Fibroblast of lung (primary cell): ENCODE data around the gene TBX3. TPM values are rescaled to one million over a fixed set of nuclear protein-coding genes. Genes with fewer than 3 reads are reported as not detected.

Source experiments
- DNase-seq, 2 donors: peaks; one replicate each; pipeline versions ENCODE4 v3.0.0 to v3.0.0-alpha.2; 2010; ENCODE audit warnings: low read depth in 2 of 2
- H2AFZ ChIP-seq: 2 replicates; pipeline ENCODE4 v1.5.1; 2012; ENCODE audit warnings: low read length, control low read depth, inconsistent platforms
- H3K27ac ChIP-seq: 2 replicates; pipeline ENCODE4 v1.5.1; 2011; ENCODE audit warnings: low read length, control low read depth; ENCODE audit not compliant: insufficient read depth
- H3K27me3 ChIP-seq: 2 replicates; pipeline ENCODE4 v1.5.1; 2011; ENCODE audit warnings: mild to moderate bottlenecking, low read length; ENCODE audit not compliant: control insufficient read depth, insufficient read depth
- H3K36me3 ChIP-seq: 2 replicates; pipeline ENCODE4 v1.5.1; 2011; ENCODE audit warnings: low read length; ENCODE audit not compliant: control insufficient read depth, insufficient read depth
- H3K4me1 ChIP-seq: 2 replicates; pipeline ENCODE4 v1.5.1; 2011; ENCODE audit warnings: low read length; ENCODE audit not compliant: control insufficient read depth, insufficient read depth; ENCODE audit errors: extremely low read depth
- H3K4me2 ChIP-seq: 2 replicates; pipeline ENCODE4 v1.5.1; 2011; ENCODE audit warnings: low read length, control low read depth; ENCODE audit not compliant: insufficient read depth; ENCODE audit errors: extremely low read depth
- H3K4me3 ChIP-seq, 4 experiments: fragments of 200-600 bp in 1 of 4; sonication (generic) in 1 of 4; replicated peaks in 1 of 4; 2 replicates each; pipeline ENCODE4 v1.5.1; 2011 to 2016; ENCODE audit warnings: low read length in 4 of 4, low read depth in 3 of 4, mild to moderate bottlenecking in 3 of 4, control low read depth in 2 of 4, inconsistent platforms in 1 of 4, mixed read lengths in 1 of 4; ENCODE audit not compliant: insufficient read depth in 1 of 4; ENCODE audit errors: control extremely low read depth in 1 of 4
- H3K79me2 ChIP-seq: 2 replicates; pipeline ENCODE4 v1.5.1; 2012; ENCODE audit warnings: mild to moderate bottlenecking, low read length, inconsistent platforms; ENCODE audit not compliant: control insufficient read depth, insufficient read depth
- H3K9ac ChIP-seq: 2 replicates; pipeline ENCODE4 v1.5.1; 2011; ENCODE audit warnings: mild to moderate bottlenecking, low read length, control low read depth; ENCODE audit not compliant: insufficient read depth
- H3K9me3 ChIP-seq: 2 replicates; pipeline ENCODE4 v1.5.1; 2012; ENCODE audit warnings: low read depth, low read length; ENCODE audit not compliant: control insufficient read depth, insufficient read depth
- H4K20me1 ChIP-seq: 2 replicates; pipeline ENCODE4 v1.5.1; 2011; ENCODE audit warnings: low read length; ENCODE audit not compliant: control insufficient read depth, insufficient read depth; ENCODE audit errors: extremely low read depth
- EZH2 ChIP-seq: IDR thresholded peaks from 2 replicates; pipeline ENCODE4 v1.5.1; 2012; ENCODE audit warnings: low read length, control low read depth, mild to moderate bottlenecking; ENCODE audit errors: missing control alignments
- polyA plus RNA-seq, 2 donors: library from polyadenylated mRNA; depleted of rRNA in 1 of 2; stranded (reverse) in 1 of 2; unstranded in 1 of 2; fragments of >200 nt; gene quantifications; 2 replicates each; pipeline ENCODE4 v1.2.1, GENCODE V29; 2011 to 2012; ENCODE audit warnings: missing spikeins in 1 of 2
- total RNA-seq: library from RNA; depleted of rRNA; stranded (reverse); fragments of >200 nt; gene quantifications from 2 replicates; pipeline ENCODE4 v1.2.1, GENCODE V29; 2014
- TF ChIP-seq, protein P1 (sequence below), 2 donors: IDR thresholded peaks in 1 of 2; conservative IDR thresholded peaks in 1 of 2; 1 replicate in 1 of 2; 2 replicates in 1 of 2; pipeline ENCODE4 v1.5.1; 2011 to 2012; ENCODE audit warnings: low read length in 2 of 2, control low read depth in 1 of 2, inconsistent platforms in 1 of 2, low read depth in 1 of 2, mild to moderate bottlenecking in 1 of 2

Gene TBX3
- total and polyA plus RNA-seq, 2 donors (not counting 1 experiment from before 2014, with no cell fraction given): 19.9 to 66.4 TPM

DNA sequence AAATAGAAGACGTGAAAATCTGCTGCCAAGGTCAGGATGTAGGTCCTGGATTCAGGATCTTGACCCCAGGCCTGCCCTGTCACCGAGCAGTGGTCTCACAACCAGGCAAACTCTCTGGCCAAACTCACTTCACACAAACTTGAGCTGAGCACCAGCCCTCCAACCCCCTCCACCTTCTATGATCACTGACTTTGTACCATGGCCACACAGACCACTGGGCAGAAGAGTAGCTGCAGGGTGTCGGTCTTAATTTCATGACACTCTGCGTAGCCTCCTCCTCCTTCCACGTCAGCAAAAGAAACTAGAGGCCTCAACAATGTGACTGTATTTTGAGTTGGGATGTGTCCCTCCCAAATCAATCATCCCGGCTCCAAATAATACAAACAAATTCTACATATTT, 7.2 kb upstream of the TBX3 start:
- Histone ChIP-seq H2AFZ (peak overlapping the region; percentile 28), H3K9me3 (no peaks in the 10 kb centered on the region), H3K27me3 (no peaks in the 10 kb centered on the region), H3K9ac (peak overlapping the region; percentile 75), H3K79me2 (peaks cover 11% of the 10 kb centered on the region), H3K4me3 (peak overlapping the region in 3 of 4 experiments; percentile 61 to 81 (median 71)), H4K20me1 (no peaks in the 10 kb centered on the region), H3K4me1 (peaks cover 18% of the 10 kb centered on the region), H3K4me2 (peak overlapping the region; percentile 93), H3K36me3 (no peaks in the 10 kb centered on the region), H3K27ac (peak overlapping the region; percentile 90)
- peak in 1 of 2 donors; percentile 54 for DNase-seq
- TF ChIP-seq, protein P1, sequence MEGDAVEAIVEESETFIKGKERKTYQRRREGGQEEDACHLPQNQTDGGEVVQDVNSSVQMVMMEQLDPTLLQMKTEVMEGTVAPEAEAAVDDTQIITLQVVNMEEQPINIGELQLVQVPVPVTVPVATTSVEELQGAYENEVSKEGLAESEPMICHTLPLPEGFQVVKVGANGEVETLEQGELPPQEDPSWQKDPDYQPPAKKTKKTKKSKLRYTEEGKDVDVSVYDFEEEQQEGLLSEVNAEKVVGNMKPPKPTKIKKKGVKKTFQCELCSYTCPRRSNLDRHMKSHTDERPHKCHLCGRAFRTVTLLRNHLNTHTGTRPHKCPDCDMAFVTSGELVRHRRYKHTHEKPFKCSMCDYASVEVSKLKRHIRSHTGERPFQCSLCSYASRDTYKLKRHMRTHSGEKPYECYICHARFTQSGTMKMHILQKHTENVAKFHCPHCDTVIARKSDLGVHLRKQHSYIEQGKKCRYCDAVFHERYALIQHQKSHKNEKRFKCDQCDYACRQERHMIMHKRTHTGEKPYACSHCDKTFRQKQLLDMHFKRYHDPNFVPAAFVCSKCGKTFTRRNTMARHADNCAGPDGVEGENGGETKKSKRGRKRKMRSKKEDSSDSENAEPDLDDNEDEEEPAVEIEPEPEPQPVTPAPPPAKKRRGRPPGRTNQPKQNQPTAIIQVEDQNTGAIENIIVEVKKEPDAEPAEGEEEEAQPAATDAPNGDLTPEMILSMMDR (conservative IDR thresholded peaks at IDR 0.05 in 1 of 2, IDR thresholded peaks at IDR 0.05 in 1 of 2; ENCODE audit: low read depth in 1 of 2, low read length in 2 of 2): no peak
- no peak for TF ChIP-seq EZH2

DNA sequence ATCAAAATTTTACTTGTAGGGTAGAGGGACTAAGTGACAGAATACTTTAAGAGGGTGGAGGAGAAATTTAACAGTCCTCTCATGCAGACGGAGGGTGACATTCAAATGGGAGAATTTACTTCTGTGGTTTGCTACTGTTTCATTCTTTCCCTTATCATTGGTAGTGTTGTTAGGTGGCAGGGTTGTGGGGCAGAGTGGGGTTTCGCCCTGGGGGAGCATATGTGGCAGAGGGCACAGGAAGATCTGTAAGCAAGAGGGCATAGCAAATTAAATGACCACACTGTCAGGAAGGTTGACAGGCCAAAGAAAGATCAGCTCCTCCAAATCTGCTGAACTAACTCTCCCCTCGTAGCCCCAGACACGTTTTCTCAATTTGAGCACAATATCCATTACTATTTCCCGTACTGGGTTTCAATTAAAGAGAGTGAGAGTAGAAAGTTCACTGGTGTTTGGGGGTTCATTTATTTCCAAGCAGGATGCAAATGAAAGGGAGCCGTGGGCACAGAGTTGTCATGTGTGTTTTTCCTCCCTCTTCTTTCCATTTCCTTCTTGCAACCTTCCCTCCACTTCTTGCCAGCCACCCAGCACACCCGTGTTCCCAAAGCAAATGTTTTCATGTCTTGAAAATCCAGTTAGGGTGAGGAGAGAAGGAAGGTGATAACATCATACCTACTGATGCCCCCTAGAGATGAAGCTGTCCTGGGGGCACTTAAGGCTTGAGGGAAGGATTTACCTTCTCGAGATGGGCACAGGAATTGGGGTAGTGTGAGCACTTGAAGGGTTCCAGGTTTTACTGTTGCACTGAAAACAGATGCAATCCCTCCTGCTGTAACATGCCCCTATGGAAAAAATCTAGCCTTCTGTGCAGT, 6.5 kb upstream of the TBX3 start:
- no peak for DNase-seq
- H3K27ac ChIP-seq: peak overlapping the region; percentile 90
- peak overlapping the region; percentile 93 for H3K4me2 ChIP-seq
- H3K27me3 ChIP-seq: no peaks in the 10 kb centered on the region
- H3K4me3 ChIP-seq: peak overlapping the region in 1 of 4 experiments; percentile 81
- H3K36me3 ChIP-seq: no peaks in the 10 kb centered on the region
- H3K4me1 ChIP-seq: peaks cover 20% of the 10 kb centered on the region
- TF ChIP-seq, protein P1 (conservative IDR thresholded peaks at IDR 0.05 in 1 of 2, IDR thresholded peaks at IDR 0.05 in 1 of 2; ENCODE audit: low read depth in 1 of 2, low read length in 2 of 2): no peak
- no peak for TF ChIP-seq EZH2
- no peak overlapping the region for H3K9ac ChIP-seq
- H4K20me1 ChIP-seq: no peaks in the 10 kb centered on the region
- no peaks in the 10 kb centered on the region for H3K9me3 ChIP-seq
- peak overlapping the region; percentile 17 for H2AFZ ChIP-seq
- peaks cover 18% of the 10 kb centered on the region for H3K79me2 ChIP-seq

DNA sequence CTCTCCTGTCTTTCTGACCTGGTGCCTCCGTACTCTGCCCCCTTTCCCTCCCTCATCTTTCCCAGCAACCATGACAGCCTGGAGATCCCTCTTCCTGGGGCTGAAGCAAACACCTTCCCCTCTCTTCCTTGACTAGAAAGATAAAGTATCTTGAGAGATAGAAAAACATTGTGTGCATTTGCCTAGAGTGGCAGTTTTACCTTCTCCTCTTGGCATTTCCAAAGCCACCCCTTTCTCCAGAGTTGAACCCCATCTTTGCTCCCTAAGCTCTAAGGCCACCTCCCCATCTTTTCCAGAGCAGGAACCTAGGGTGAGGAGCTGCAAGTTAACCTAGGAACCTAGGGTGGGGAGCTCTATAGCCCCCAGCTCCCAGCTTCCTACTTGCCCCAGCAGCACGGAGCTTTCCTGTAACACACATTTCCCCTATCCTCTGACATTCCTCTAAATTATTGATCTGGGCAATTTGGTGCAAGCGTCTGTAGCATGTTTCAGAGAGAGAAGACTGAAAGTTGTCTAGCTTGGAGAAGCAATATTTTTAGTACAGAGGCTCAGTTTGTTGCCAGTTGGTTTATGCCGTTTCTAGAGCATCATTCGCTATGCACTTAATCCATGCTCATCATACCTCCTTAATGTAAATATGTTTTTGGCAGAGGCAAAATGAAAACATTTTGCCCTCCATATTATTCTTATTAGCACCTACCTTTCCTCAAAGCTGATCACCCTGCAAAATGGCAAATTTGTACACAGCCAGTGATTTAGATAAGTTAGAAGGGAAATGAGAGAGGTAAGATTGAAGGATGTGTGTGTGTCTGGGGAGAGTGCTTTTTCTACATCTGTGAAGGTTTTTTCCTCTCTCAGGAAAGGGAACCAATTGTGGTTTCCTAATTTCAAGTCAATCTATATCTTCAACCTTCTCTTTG, 5.4 kb upstream of the TBX3 start:
- H3K4me1 ChIP-seq: peaks cover 25% of the 10 kb centered on the region
- TF ChIP-seq EZH2: no peak
- TF ChIP-seq, protein P1 (conservative IDR thresholded peaks at IDR 0.05 in 1 of 2, IDR thresholded peaks at IDR 0.05 in 1 of 2; ENCODE audit: low read depth in 1 of 2, low read length in 2 of 2): no peak
- no peak for DNase-seq
- no peak overlapping the region for H3K4me3 ChIP-seq
- no peaks in the 10 kb centered on the region for H4K20me1 ChIP-seq
- H3K27me3 ChIP-seq: no peaks in the 10 kb centered on the region
- no peak overlapping the region for H2AFZ ChIP-seq
- peak overlapping the region; percentile 33 for H3K27ac ChIP-seq
- peak overlapping the region; percentile 44 for H3K4me2 ChIP-seq
- no peaks in the 10 kb centered on the region for H3K9me3 ChIP-seq
- peaks cover 25% of the 10 kb centered on the region for H3K79me2 ChIP-seq
- H3K9ac ChIP-seq: no peak overlapping the region
- H3K36me3 ChIP-seq: no peaks in the 10 kb centered on the region
